PC-9 (cell line): ENCODE data around the gene CXXC5. TPM values are rescaled to one million over a fixed set of nuclear protein-coding genes. Genes with fewer than 3 reads are reported as not detected.

ENCODE experiments used
- BruUV-seq: library from RNA; stranded (reverse); fragments of 400-500 nt; replicated peaks from 2 replicates; lab custom pipeline; 2021; lab: Mats Ljungman, UMichigan
- CTCF ChIA-PET: fragments of 300-600 bp; sonication (Branson Sonifier 250); formaldehyde crosslinking; loops from one replicate; lab custom pipeline; 2022; ENCODE audit warnings: antibody characterized with exemption; lab: Charles Lee
- POLR2A ChIA-PET: fragments of 300-600 bp; sonication (Branson Sonifier 250); formaldehyde crosslinking; loops from one replicate; lab custom pipeline; 2022; ENCODE audit warnings: antibody characterized with exemption; ENCODE audit not compliant: unreplicated experiment; lab: Charles Lee
- DNase-seq, 2 experiments: peaks; one replicate each; pipeline versions ENCODE4 v3.0.0 to v3.0.0-alpha.2; 2015 to 2022; ENCODE audit warnings: mixed read lengths in 1 of 2
- H2AFZ ChIP-seq: fragments of 200-600 bp; sonication (generic); 2 replicates; pipeline ENCODE4 v1.8.1; 2017; ENCODE audit warnings: antibody characterized with exemption
- H3F3A ChIP-seq: fragments of 200-600 bp; sonication (generic); 2 replicates; pipeline ENCODE4 v1.8.1; 2017; ENCODE audit warnings: antibody characterized with exemption, mild to moderate bottlenecking, low read depth; ENCODE audit not compliant: insufficient read depth
- H3K27ac ChIP-seq: fragments of 200-600 bp; sonication (generic); 2 replicates; pipeline ENCODE4 v1.6.1; 2016; ENCODE audit warnings: mixed run types
- H3K27me3 ChIP-seq: fragments of 200-600 bp; sonication (generic); 2 replicates; pipeline ENCODE4 v1.6.1; 2016; ENCODE audit warnings: low read depth, mixed run types; ENCODE audit not compliant: insufficient read depth
- H3K36me3 ChIP-seq: fragments of 200-600 bp; sonication (generic); 2 replicates; pipeline ENCODE4 v1.6.1; 2016; ENCODE audit warnings: low read depth, mixed run types
- H3K4me1 ChIP-seq: fragments of 200-600 bp; sonication (generic); replicated peaks from 2 replicates; pipeline ENCODE4 v1.6.1; 2016; ENCODE audit warnings: mixed run types; ENCODE audit not compliant: insufficient read depth
- H3K4me2 ChIP-seq: fragments of 200-600 bp; sonication (generic); 2 replicates; pipeline ENCODE4 v1.6.1; 2017; ENCODE audit warnings: mixed run types
- H3K4me3 ChIP-seq: fragments of 200-600 bp; sonication (generic); 2 replicates; pipeline ENCODE4 v1.6.1; 2016; ENCODE audit warnings: mixed run types
- H3K79me2 ChIP-seq: fragments of 200-600 bp; sonication (generic); 2 replicates; pipeline ENCODE4 v1.6.1; 2017; ENCODE audit warnings: low read depth, mixed run types
- H3K9me2 ChIP-seq: fragments of 200-600 bp; sonication (generic); 2 replicates; pipeline ENCODE4 v1.8.1; 2017; ENCODE audit warnings: mild to moderate bottlenecking; ENCODE audit not compliant: insufficient read depth
- H3K9me3 ChIP-seq: fragments of 200-600 bp; sonication (generic); 2 replicates; pipeline ENCODE4 v1.8.1; 2016; ENCODE audit warnings: low read depth; ENCODE audit not compliant: insufficient read depth
- H4K20me1 ChIP-seq: fragments of 200-600 bp; sonication (generic); 2 replicates; pipeline ENCODE4 v1.8.1; 2017; ENCODE audit not compliant: insufficient read depth
- CTCF ChIP-seq: fragments of 200-600 bp; sonication (generic); conservative IDR thresholded peaks from 2 replicates; pipeline ENCODE4 v1.6.1; 2017; ENCODE audit warnings: mixed run types, antibody characterized with exemption, mild to moderate bottlenecking, moderate library complexity
- EZH2 ChIP-seq: fragments of 200-600 bp; sonication (generic); IDR thresholded peaks from 2 replicates; pipeline ENCODE4 v1.8.0; 2017; ENCODE audit warnings: antibody characterized with exemption, low read depth
- intact Hi-C: fragments of 100-400 bp; cut with micrococcal nuclease; formaldehyde crosslinking; loops from one replicate; pipeline ENCODE4 v1.10.0; 2022; ENCODE audit not compliant: unreplicated experiment
- total RNA-seq: library from RNA; stranded (reverse); gene quantifications from 2 replicates; pipeline ENCODE4 v1.2.3, GENCODE V29; 2021

Gene CXXC5
- total RNA-seq, 1 experiment from 2014 or later: 59.9 TPM

GRCh38 chr5:139677736-139678613 lies 29.8 kb downstream of the CXXC5 start:
- H2AFZ ChIP-seq: no peak overlapping the region
- H4K20me1 ChIP-seq: peaks cover 63% of the 10 kb centered on the region
- no peak overlapping the region for H3K27ac ChIP-seq
- intact Hi-C loops: no loop called here
- H3K36me3 ChIP-seq: no peaks in the 10 kb centered on the region
- no peak overlapping the region for H3K4me2 ChIP-seq
- POLR2A ChIA-PET: no interaction called here
- no peaks in the 10 kb centered on the region for H3K9me3 ChIP-seq
- peaks cover 21% of the 10 kb centered on the region for H3K79me2 ChIP-seq
- no peaks in the 10 kb centered on the region for H3K9me2 ChIP-seq
- TF ChIP-seq CTCF (no peak), EZH2 (no peak)
- DNase-seq: no peak
- H3K27me3 ChIP-seq: no peaks in the 10 kb centered on the region
- CTCF ChIA-PET: interaction anchor here (0.5 to 0.6 kb wide), 2 partner anchors 23 to 29 kb away, joined by 3 to 5 read pairs; no protein-coding TSS in a partner anchor
- BruUV-seq: no TSS peak
- H3K4me3 ChIP-seq: no peak overlapping the region
- no peaks in the 10 kb centered on the region for H3K4me1 ChIP-seq
- H3F3A ChIP-seq: 0 out of 2 replicates have a peak, but pooled peaks cover 6% of the 10 kb centered on the region

DNA sequence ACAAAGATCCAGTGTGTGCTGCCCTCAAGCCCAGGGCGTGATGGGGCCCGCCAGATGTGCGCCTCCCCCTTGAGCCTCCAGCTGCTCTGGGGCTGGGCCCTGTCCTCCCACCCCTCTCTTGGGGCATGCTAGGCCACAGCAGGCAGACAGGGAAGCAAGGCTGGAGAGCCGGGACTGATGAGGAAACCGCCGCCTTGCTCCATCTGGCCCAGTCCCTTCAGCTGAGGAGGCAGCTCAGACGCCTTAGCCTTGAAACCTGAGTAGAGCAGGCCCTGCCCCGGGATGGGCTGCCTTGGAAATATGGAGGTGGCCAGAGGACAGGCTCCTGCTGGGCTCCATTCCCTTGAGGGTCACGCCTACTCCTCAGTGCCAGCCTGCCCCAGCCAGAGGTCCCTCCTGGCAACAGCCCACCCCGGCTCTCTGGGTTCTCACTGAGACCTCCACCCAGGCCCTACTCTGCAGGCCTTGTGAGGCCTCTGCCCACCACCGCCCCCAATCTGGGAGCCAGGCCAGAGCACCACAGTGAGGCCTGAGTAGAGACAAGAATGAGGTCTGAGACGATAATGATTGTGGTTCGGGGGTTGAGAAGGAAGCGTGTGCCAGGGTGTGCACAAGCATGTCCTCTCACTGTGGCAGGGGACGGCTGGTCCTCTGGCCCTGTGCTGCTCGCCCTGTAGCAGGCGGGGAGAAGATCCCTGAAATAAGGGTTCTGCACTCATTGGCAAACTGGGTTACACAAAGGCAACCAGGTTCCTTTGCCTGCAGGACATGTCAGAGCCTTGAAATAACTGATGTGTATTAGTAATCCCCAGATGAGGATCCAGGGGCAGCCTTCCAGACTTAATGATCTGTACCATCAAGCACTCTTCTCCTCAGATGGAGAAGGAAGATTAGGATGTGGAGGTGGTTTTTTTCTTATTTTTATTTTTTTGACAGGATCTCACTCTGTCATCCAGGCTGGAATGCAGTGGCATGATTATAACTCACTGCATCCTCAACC lies 30.9 kb downstream of the CXXC5 start:
- H3K9me3 ChIP-seq: no peaks in the 10 kb centered on the region
- H3F3A ChIP-seq: 0 out of 2 replicates have a peak, but pooled peaks cover 7% of the 10 kb centered on the region
- CTCF ChIA-PET: no interaction called here
- DNase-seq: no peak
- intact Hi-C loops: no loop called here
- H3K4me3 ChIP-seq: no peak overlapping the region
- H2AFZ ChIP-seq: no peak overlapping the region
- no peaks in the 10 kb centered on the region for H3K9me2 ChIP-seq
- H3K4me1 ChIP-seq: no peaks in the 10 kb centered on the region
- no TSS peak for BruUV-seq
- POLR2A ChIA-PET: no interaction called here
- H3K79me2 ChIP-seq: peaks cover 14% of the 10 kb centered on the region
- TF ChIP-seq EZH2 (no peak), CTCF (no peak)
- peaks cover 52% of the 10 kb centered on the region for H4K20me1 ChIP-seq
- no peak overlapping the region for H3K27ac ChIP-seq
- no peak overlapping the region for H3K4me2 ChIP-seq
- H3K27me3 ChIP-seq: no peaks in the 10 kb centered on the region
- H3K36me3 ChIP-seq: no peaks in the 10 kb centered on the region

DNA sequence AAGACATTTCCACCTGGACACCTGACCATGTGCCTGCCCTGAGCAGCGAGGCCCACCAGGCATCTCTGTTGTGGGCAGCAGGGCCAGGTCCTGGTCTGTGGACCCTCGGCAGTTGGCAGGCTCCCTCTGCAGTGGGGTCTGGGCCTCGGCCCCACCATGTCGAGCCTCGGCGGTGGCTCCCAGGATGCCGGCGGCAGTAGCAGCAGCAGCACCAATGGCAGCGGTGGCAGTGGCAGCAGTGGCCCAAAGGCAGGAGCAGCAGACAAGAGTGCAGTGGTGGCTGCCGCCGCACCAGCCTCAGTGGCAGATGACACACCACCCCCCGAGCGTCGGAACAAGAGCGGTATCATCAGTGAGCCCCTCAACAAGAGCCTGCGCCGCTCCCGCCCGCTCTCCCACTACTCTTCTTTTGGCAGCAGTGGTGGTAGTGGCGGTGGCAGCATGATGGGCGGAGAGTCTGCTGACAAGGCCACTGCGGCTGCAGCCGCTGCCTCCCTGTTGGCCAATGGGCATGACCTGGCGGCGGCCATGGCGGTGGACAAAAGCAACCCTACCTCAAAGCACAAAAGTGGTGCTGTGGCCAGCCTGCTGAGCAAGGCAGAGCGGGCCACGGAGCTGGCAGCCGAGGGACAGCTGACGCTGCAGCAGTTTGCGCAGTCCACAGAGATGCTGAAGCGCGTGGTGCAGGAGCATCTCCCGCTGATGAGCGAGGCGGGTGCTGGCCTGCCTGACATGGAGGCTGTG lies 32.4 kb downstream of the CXXC5 start:
- no peak for DNase-seq
- no peaks in the 10 kb centered on the region for H3K9me3 ChIP-seq
- H3K4me1 ChIP-seq: no peaks in the 10 kb centered on the region
- CTCF ChIA-PET: no interaction called here
- peaks cover 3% of the 10 kb centered on the region; the same call in 1 of the 2 replicates for H3K79me2 ChIP-seq
- peaks cover 7% of the 10 kb centered on the region; the same call in 1 of the 2 replicates for H3F3A ChIP-seq
- H3K4me3 ChIP-seq: no peak overlapping the region
- TF ChIP-seq EZH2 (no peak), CTCF (no peak)
- no peak overlapping the region for H3K27ac ChIP-seq
- H3K4me2 ChIP-seq: no peak overlapping the region
- no peaks in the 10 kb centered on the region for H3K36me3 ChIP-seq
- intact Hi-C loops: no loop called here
- no peak overlapping the region for H2AFZ ChIP-seq
- POLR2A ChIA-PET: no interaction called here
- H3K27me3 ChIP-seq: no peaks in the 10 kb centered on the region
- peaks cover 39% of the 10 kb centered on the region for H4K20me1 ChIP-seq
- no TSS peak for BruUV-seq
- no peaks in the 10 kb centered on the region for H3K9me2 ChIP-seq
